CD4-positive, alpha-beta T cell treated with Interleukin-4 for 4 hours (primary cell): ENCODE measurements around the gene KDM6A.
"Not testable (repeated sequence)": the region's sequence is repeated elsewhere in the genome, so short reads cannot be mapped to it uniquely, and the experiment has no call there.

Experiments
- DNase-seq: peaks from one replicate; pipeline ENCODE4 v3.0.0-alpha.2; 2020

KDM6A gene

GRCh38 chrX:44931441-44931973 lies 58.5 kb downstream of the KDM6A start:
- no peak for DNase-seq

GRCh38 chrX:44935172-44935571 lies 62.2 kb downstream of the KDM6A start:
- no peak for DNase-seq

DNA sequence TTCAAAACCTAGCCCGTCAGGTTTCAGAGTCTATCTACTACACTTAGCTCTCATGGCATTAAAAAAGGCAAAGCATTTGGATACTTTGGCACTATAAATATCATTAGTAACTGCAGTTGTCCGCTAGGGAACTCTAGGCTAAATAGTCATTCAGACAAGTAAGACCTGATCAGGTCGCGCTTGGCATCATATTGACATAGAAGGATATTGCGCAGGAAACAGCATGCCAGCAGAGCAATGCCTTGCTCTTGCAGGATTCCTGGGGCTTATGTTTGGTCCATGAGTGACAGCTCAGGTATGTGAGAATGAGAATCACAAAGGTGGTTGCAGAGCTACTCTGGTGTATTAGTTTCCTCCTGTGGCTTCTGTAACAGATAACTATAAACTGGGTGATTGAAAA lies 62.7 kb downstream of the KDM6A start:
- no peak for DNase-seq

DNA sequence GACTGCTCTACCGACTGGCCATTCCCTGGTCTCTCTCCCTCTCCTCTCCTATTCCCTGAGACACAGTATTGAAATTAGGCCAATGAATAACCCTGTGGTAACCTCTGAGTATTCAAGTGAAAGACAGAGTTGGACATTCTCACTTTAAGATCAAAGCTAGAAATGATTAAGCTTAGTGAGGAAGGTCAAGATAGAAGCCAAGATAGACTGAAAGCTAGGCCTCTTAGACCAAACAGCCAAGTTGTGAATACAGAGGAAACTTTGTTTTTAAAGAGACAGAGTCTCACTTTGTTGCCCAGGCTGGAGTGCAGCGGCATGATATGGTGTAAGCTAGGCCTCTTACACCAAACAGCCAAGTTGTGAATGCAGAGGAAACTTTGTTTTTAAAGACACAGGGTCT lies 64.6 kb downstream of the KDM6A start:
- DNase-seq, result no peak

- DNase-seq, result no peak
These were observed 65.1 kb downstream of the KDM6A start for GRCh38 chrX:44938111-44938510.

GRCh38 chrX:44940541-44940940 lies 67.6 kb downstream of the KDM6A start:
- DNase-seq, result not testable (repeated sequence)

DNA sequence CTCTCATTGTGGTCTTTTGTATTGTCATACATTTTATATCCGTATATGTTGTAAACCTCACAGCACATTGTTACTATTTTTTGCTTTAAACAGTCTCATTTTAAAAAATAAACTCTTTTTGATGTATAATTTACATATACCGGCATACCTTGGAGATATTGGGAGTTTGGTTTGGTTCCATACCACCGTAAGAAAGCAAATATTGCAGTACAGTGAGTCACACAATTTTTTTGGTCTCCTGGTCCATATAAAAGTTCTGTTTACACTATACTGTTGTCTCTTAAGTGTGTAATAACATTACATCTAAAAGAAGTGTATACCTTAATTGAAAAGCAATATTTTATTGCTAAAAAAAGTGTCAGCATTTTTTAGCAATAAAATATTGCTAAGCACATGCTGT lies 70.0 kb downstream of the KDM6A start:
- no peak for DNase-seq

DNA sequence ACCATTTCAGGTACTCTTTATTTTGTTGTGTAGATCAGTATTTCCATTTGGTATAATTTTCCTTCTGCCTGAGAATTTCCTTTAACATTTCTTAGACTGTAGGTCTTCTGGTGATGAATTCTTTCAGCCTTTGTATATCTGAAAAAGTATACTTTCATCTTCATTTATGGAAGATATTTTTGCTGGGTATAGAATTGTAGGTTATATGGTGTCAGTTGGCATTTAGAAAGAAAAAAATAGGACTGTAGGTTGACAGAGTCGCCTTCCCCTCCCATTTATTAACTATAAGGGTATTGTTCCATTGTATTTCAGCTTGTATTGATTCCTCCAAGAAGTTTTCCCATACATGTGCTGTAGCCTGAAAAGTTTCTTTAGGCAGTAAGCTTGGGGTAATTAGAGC lies 71.9 kb downstream of the KDM6A start:
- no peak for DNase-seq

GRCh38 chrX:44945736-44946135 lies 72.7 kb downstream of the KDM6A start:
- DNase-seq, result no peak

GRCh38 chrX:44946771-44947170 lies 73.8 kb downstream of the KDM6A start:
- no peak for DNase-seq

DNA sequence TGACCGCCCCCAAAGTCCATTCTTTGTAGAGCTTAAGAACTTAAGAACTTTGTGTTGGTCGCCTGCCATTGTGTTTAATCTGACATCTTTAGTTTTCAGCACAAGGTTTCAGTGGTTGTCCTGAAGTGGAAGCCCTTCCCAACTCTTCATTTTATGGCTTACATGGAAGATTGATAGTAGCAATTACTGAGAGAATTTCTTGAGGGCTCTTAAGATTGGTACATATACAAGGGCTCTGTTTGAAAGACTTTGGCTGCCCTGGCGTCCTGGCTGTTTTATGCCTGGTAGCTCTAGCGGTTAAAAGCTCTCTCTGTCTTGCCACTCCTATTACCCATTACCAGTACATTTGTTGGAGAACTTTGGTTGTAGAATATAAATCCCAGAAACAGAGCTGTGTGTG lies 75.0 kb downstream of the KDM6A start:
- DNase-seq, result no peak

- no peak for DNase-seq
These were observed 75.4 kb downstream of the KDM6A start for GRCh38 chrX:44948406-44948805.

DNA sequence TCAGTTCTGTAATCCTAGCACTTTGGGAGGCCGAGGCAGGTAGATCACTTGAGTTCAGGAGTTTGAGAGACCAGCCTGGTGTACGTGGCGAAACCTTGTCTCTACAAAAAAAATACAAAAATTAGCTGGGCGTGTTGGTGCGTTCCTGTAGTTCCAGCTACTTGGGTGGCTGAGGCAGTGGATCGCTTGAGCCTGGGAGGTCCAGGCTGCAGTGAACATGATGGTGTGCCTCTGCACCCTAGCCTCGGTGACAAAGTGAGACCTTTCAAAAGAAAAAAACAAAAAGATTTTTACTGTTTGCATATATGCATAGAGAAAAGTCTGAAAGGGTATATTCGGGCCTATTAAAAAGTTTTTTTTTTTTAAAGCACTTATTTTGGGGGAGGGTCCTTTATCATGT lies 76.1 kb downstream of the KDM6A start:
- DNase-seq, result no peak

DNA sequence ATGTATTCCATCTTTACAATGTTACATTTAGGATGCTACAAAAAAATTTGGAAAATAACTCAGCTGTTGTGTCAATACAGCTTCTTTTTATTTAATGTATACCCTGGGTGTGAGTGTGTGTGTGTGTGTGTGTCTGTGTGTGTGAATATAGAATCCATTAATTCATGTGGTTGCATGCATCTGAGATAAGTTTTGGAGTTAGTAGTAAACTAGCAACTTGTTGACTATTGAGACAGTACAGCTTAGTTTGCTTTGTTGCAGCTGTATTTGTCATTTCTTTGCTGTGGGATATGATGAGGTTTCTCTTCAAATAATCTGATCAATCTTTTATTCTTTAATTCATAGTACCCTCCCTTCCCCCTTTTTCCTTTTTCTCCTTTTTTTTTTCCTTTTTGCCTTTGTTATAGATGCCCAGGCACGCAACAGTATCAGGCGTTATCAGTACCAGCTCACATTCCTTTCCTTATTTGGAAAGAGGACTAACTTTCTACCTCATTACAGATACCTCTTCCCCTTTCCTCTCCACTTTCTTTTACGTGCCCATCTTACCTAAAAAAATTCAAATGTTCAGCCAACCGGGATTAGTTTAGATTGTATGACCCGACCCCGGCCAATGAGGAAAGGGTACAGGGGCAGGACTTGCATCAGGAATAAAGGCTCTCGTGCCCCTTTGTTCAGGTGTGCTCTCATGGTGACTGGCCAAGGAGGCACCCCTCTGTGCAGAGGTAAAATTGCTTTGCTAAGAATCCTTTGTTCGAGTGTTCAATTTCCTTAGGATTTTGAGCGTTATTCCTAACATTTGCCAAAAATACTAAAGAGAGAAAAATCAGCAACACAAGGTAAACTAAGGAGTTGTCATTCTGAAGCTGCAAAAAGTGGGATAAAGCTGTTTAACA lies 77.7 kb downstream of the KDM6A start:
- DNase-seq, result not testable (repeated sequence)

DNA sequence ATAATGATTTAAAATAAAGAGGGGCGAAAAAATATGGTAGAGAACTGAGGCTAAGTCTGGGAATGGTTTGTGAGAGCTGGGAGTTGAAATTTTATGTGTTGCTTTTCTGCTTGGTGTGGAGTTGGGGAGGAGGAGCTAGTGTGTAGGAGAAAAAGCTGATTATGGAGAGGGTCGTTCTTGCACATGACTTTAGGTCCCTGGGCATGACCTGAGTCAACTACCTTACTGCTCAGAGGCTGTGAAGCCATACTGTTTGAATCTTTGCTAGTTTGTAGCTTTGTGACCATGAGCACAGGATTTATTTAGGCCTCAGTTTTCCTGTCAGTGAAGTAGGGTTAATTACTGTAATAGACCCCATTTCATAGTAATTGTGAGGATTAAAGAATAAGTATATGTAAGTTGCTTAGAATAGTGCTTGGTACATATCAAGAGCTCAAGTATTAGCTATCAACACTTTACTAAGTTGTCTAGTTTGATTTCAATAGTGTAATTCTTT lies 78.6 kb downstream of the KDM6A start:
- DNase-seq, result no peak

GRCh38 chrX:44952329-44953027 lies 79.5 kb downstream of the KDM6A start:
- no peak for DNase-seq

GRCh38 chrX:44953734-44954502 lies 80.9 kb downstream of the KDM6A start:
- no peak for DNase-seq

DNA sequence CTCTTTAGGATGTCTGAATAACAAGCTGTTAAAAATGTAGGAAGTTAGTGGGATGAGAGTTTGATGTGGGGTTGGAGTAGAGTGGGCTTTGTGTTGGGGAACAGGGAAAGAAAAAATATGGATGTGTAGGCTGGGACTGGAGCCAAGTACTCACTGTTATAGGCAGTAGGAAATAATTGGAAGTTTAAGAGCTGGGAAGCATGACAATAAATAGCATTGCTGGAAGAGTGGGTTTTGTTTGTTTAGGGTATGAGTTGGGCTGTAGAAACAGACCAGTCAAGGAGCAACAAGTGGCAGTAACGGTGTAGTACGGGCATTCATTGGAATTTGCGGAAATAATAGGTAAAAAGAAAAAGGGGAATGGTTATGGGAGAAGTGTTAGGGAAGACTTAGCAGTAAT lies 81.6 kb downstream of the KDM6A start:
- DNase-seq, result no peak

DNA sequence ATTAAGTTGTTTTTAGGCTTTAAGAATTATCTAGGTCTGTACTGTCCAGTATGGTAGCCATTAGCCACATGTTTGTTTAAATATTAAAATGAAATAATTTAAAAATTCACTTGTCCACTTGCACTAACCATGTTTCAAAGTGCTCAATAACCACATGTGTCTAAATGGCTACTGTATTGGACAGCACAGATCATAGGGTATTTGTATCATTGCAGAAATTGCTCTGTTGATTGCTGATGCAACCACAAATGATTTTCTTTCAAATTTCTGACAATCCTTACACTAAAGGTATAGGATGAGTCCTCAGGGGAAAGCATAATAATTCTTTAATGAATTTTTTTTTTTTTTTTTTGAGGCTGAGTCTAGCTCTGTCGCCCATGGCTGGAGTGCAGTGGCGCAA lies 84.9 kb downstream of the KDM6A start:
- no peak for DNase-seq

DNA sequence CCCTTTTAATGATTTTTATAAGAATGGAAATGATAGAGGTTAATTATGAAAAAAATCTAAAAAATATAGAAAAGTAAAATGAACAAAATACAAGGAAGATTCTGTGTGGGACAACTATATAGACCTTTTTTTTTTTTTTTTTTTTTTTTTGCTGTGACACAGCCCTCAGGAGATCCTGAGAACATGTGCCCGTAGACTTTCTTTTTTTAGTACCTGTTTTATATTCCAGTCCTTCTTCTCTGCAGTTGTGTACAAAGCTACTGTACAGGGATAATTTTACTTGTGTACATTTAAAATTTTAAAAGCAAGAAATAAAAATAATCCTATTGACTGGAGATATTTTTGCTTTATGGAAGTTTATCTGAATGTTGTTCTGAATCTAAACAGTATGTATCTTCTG lies 85.5 kb downstream of the KDM6A start:
- no peak for DNase-seq

DNA sequence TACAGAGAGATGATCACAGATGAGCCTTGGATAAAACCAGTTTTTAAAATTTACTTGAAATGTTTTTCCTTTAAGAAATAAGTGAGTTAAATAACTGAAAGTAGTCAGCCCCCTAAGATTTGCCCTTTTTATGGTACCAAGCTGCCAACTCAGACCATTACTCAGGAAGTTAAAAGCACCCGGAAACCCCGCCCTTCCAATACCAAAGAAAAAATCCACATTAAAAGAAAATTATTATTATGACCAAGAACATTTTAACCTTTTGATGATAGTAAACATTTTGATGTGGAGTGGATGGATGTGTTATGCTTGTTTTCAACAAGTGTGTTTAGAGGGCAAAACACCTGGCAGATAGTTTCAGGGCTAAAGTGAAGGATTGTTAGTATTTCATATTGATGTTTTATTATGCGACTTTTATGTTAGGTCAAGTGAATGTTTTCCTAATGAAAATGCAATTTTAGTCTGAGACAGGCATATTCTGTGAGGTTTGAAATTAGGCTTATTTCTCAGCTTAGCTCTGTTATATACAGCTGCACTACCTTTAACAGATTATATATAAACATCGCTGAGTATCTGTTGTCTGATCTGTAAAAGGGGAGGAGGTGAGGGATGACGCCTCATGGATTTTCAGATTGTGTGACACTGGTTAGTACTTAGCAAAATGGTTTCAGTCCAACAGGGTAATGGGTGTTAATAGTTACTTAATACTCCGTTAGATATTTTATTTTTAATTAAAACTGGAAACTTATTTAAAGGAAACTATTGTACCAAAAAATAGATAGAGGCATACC lies 89.0 kb downstream of the KDM6A start:
- peak; percentile 47 for DNase-seq

DNA sequence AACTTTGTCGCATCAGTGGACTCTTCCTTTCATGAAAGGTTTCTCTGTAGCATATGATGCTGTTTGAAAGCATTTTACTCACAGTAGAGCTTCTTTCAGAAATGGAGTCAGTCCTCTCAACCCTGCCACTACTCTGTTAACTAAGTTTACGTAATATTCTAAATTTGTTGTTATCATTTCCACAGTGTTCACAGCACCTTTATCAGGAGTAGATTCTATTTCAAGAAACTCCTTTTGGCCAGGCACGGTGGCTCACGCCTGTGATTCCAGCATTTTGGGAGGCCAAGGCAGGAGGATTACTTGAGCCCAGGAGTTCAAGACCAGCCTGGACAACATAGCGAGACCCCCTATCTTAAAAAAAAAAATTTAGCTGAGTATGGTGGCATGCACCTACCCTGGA lies 90.0 kb downstream of the KDM6A start:
- no peak for DNase-seq
